Fibroblast of lung (primary cell): ENCODE measurements around the gene SENP1. TPM values are rescaled to one million over a fixed set of nuclear protein-coding genes. Genes with fewer than 3 reads are reported as not detected.
"Not testable (repeated sequence)": the region's sequence is repeated elsewhere in the genome, so short reads cannot be mapped to it uniquely, and the experiment has no call there.

Experiments used
- DNase-seq, 2 donors: peaks; one replicate each; pipeline versions ENCODE4 v3.0.0 to v3.0.0-alpha.2; 2010; ENCODE audit warnings: low read depth in 2 of 2
- H2AFZ ChIP-seq: 2 replicates; pipeline ENCODE4 v1.5.1; 2012; ENCODE audit warnings: low read length, control low read depth, inconsistent platforms
- H3K27ac ChIP-seq: 2 replicates; pipeline ENCODE4 v1.5.1; 2011; ENCODE audit warnings: low read length, control low read depth; ENCODE audit not compliant: insufficient read depth
- H3K27me3 ChIP-seq: 2 replicates; pipeline ENCODE4 v1.5.1; 2011; ENCODE audit warnings: mild to moderate bottlenecking, low read length; ENCODE audit not compliant: control insufficient read depth, insufficient read depth
- H3K36me3 ChIP-seq: 2 replicates; pipeline ENCODE4 v1.5.1; 2011; ENCODE audit warnings: low read length; ENCODE audit not compliant: control insufficient read depth, insufficient read depth
- H3K4me1 ChIP-seq: 2 replicates; pipeline ENCODE4 v1.5.1; 2011; ENCODE audit warnings: low read length; ENCODE audit not compliant: control insufficient read depth, insufficient read depth; ENCODE audit errors: extremely low read depth
- H3K4me2 ChIP-seq: 2 replicates; pipeline ENCODE4 v1.5.1; 2011; ENCODE audit warnings: low read length, control low read depth; ENCODE audit not compliant: insufficient read depth; ENCODE audit errors: extremely low read depth
- H3K4me3 ChIP-seq, 4 experiments: fragments of 200-600 bp in 1 of 4; sonication (generic) in 1 of 4; replicated peaks in 1 of 4; 2 replicates each; pipeline ENCODE4 v1.5.1; 2011 to 2016; ENCODE audit warnings: low read length in 4 of 4, low read depth in 3 of 4, mild to moderate bottlenecking in 3 of 4, control low read depth in 2 of 4, inconsistent platforms in 1 of 4, mixed read lengths in 1 of 4; ENCODE audit not compliant: insufficient read depth in 1 of 4; ENCODE audit errors: control extremely low read depth in 1 of 4
- H3K79me2 ChIP-seq: 2 replicates; pipeline ENCODE4 v1.5.1; 2012; ENCODE audit warnings: mild to moderate bottlenecking, low read length, inconsistent platforms; ENCODE audit not compliant: control insufficient read depth, insufficient read depth
- H3K9ac ChIP-seq: 2 replicates; pipeline ENCODE4 v1.5.1; 2011; ENCODE audit warnings: mild to moderate bottlenecking, low read length, control low read depth; ENCODE audit not compliant: insufficient read depth
- H3K9me3 ChIP-seq: 2 replicates; pipeline ENCODE4 v1.5.1; 2012; ENCODE audit warnings: low read depth, low read length; ENCODE audit not compliant: control insufficient read depth, insufficient read depth
- H4K20me1 ChIP-seq: 2 replicates; pipeline ENCODE4 v1.5.1; 2011; ENCODE audit warnings: low read length; ENCODE audit not compliant: control insufficient read depth, insufficient read depth; ENCODE audit errors: extremely low read depth
- EZH2 ChIP-seq: IDR thresholded peaks from 2 replicates; pipeline ENCODE4 v1.5.1; 2012; ENCODE audit warnings: low read length, control low read depth, mild to moderate bottlenecking; ENCODE audit errors: missing control alignments
- polyA plus RNA-seq, 2 donors: library from polyadenylated mRNA; depleted of rRNA in 1 of 2; stranded (reverse) in 1 of 2; unstranded in 1 of 2; fragments of >200 nt; gene quantifications; 2 replicates each; pipeline ENCODE4 v1.2.1, GENCODE V29; 2011 to 2012; ENCODE audit warnings: missing spikeins in 1 of 2
- total RNA-seq: library from RNA; depleted of rRNA; stranded (reverse); fragments of >200 nt; gene quantifications from 2 replicates; pipeline ENCODE4 v1.2.1, GENCODE V29; 2014
- TF ChIP-seq, protein P1 (sequence below), 2 donors: IDR thresholded peaks in 1 of 2; conservative IDR thresholded peaks in 1 of 2; 1 replicate in 1 of 2; 2 replicates in 1 of 2; pipeline ENCODE4 v1.5.1; 2011 to 2012; ENCODE audit warnings: low read length in 2 of 2, control low read depth in 1 of 2, inconsistent platforms in 1 of 2, low read depth in 1 of 2, mild to moderate bottlenecking in 1 of 2

Gene SENP1
- total and polyA plus RNA-seq, 2 donors (not counting 1 experiment from before 2014, with no cell fraction given), result 14.7 to 17.9 TPM

DNA sequence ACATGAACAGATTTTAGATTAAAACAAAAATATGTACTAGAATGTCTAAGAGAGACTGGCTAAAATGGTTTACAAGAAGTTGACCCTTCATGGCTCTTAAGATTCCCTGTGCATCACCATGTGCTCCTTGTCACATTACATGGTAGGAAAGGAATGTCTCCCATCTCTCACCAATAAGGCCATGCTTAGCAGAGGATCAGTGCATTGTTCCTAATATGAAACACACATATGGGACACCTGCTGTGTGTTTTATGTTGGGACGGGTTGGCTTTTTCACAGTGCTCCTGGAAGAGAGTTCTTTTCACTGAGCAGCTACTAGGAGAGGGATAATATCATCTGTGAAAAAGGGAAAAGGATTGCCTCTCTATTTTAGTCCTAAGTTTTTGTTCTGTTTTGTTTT lies 22.9 kb upstream of the SENP1 start:
- H3K79me2 ChIP-seq, result no peaks in the 10 kb centered on the region
- DNase-seq, result no peak
- H3K9me3 ChIP-seq, result no peaks in the 10 kb centered on the region
- no peaks in the 10 kb centered on the region for H3K4me1 ChIP-seq
- no peak overlapping the region for H3K4me2 ChIP-seq
- no peak overlapping the region for H2AFZ ChIP-seq
- no peaks in the 10 kb centered on the region for H4K20me1 ChIP-seq
- H3K27me3 ChIP-seq, result no peaks in the 10 kb centered on the region
- H3K4me3 ChIP-seq, result no peak overlapping the region
- no peak overlapping the region for H3K27ac ChIP-seq
- no peak for TF ChIP-seq EZH2
- TF ChIP-seq, protein P1, sequence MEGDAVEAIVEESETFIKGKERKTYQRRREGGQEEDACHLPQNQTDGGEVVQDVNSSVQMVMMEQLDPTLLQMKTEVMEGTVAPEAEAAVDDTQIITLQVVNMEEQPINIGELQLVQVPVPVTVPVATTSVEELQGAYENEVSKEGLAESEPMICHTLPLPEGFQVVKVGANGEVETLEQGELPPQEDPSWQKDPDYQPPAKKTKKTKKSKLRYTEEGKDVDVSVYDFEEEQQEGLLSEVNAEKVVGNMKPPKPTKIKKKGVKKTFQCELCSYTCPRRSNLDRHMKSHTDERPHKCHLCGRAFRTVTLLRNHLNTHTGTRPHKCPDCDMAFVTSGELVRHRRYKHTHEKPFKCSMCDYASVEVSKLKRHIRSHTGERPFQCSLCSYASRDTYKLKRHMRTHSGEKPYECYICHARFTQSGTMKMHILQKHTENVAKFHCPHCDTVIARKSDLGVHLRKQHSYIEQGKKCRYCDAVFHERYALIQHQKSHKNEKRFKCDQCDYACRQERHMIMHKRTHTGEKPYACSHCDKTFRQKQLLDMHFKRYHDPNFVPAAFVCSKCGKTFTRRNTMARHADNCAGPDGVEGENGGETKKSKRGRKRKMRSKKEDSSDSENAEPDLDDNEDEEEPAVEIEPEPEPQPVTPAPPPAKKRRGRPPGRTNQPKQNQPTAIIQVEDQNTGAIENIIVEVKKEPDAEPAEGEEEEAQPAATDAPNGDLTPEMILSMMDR (conservative IDR thresholded peaks at IDR 0.05 in 1 of 2, IDR thresholded peaks at IDR 0.05 in 1 of 2; ENCODE audit: low read depth in 1 of 2, low read length in 2 of 2), result no peak
- peaks cover 10% of the 10 kb centered on the region for H3K36me3 ChIP-seq
- no peak overlapping the region for H3K9ac ChIP-seq

DNA sequence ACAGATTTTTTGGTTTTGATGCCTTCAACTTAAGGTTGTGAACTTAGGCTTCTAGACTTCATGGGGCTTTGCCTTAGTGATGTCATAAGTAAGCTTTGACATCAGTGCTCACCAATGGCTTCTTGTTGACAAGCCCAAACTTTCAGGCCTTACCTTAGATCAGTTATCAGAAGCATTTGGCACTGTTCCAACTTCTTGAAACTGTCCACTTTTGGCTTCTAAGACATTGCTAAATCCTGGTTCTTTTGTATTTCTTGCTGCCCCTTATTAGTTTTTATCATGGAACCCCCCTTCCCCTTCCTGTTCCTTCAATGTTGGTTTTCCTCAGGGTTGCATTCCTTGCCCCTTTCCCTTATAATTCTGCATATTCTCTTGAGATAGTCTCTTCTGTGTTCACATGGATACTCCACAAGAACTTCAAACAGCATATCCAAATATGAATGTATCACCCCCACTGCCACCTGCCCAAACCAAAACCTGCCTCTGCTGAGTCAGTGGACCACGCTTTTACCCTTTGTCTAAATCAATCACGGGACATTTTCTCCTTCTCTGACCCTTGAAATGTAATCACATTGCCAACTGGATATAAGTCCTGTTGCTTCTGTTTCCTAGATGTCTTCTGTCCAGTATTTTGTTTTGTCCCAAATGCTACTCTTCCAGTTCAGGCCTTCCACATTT lies 21.2 kb upstream of the SENP1 start:
- DNase-seq, result no peak
- H3K4me2 ChIP-seq, result no peak overlapping the region
- H3K4me3 ChIP-seq, result no peak overlapping the region
- no peak overlapping the region for H3K9ac ChIP-seq
- no peaks in the 10 kb centered on the region for H4K20me1 ChIP-seq
- H3K27ac ChIP-seq, result no peak overlapping the region
- no peaks in the 10 kb centered on the region for H3K79me2 ChIP-seq
- TF ChIP-seq, protein P1 (conservative IDR thresholded peaks at IDR 0.05 in 1 of 2, IDR thresholded peaks at IDR 0.05 in 1 of 2; ENCODE audit: low read depth in 1 of 2, low read length in 2 of 2), result no peak
- no peak for TF ChIP-seq EZH2
- no peaks in the 10 kb centered on the region for H3K9me3 ChIP-seq
- no peaks in the 10 kb centered on the region for H3K27me3 ChIP-seq
- no peak overlapping the region for H2AFZ ChIP-seq
- peaks cover 5% of the 10 kb centered on the region for H3K36me3 ChIP-seq
- H3K4me1 ChIP-seq, result no peaks in the 10 kb centered on the region

DNA sequence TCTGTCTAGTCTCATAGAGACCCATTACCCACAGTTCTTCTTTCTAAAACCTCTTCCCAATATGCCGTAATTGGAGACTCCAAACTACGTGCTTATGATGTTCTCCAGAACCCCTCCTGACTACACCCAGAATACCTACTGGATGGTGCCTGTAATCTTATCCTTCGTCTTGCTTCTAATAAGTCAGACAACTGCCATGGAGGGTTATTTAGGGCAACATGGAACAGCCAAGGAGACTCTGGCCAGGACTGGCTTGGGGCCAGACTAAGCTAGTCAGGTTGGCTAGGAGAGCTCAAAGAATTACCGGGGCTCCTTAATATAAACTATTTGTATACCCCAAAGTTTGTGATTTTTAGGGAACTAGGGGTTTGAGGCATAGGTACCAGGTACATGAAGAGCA lies 20.1 kb upstream of the SENP1 start:
- no peak overlapping the region for H3K4me3 ChIP-seq
- no peak overlapping the region for H2AFZ ChIP-seq
- TF ChIP-seq, protein P1 (conservative IDR thresholded peaks at IDR 0.05 in 1 of 2, IDR thresholded peaks at IDR 0.05 in 1 of 2; ENCODE audit: low read depth in 1 of 2, low read length in 2 of 2), result no peak
- no peak for TF ChIP-seq EZH2
- no peak overlapping the region for H3K9ac ChIP-seq
- no peaks in the 10 kb centered on the region for H4K20me1 ChIP-seq
- no peaks in the 10 kb centered on the region for H3K27me3 ChIP-seq
- no peak overlapping the region for H3K4me2 ChIP-seq
- H3K4me1 ChIP-seq, result no peaks in the 10 kb centered on the region
- H3K36me3 ChIP-seq, result peaks cover 5% of the 10 kb centered on the region
- no peak overlapping the region for H3K27ac ChIP-seq
- peaks cover 7% of the 10 kb centered on the region for H3K79me2 ChIP-seq
- H3K9me3 ChIP-seq, result no peaks in the 10 kb centered on the region
- no peak for DNase-seq

DNA sequence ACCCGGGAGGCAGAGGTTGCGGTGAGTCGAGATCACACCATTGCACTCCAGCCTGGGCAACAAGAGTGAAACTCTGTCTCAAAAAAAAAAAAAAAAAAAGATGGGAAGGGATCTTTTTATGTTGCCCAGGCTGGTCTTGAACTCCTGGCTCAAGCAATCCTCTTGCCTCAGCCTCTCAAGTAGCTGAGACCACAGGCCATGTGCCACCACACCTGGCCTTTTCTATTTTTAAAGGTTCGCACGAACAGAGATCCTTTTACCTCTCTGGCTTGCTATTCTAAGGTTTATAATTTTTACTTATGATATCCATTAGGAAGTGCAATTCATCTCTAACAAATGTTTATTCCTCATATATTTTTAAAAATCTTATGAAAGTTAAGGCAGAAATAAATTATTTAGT lies 19.7 kb upstream of the SENP1 start:
- not testable (repeated sequence) for H2AFZ ChIP-seq, DNase-seq, H4K20me1 ChIP-seq, H3K27me3 ChIP-seq, H3K4me3 ChIP-seq, H3K4me2 ChIP-seq, H3K9ac ChIP-seq, H3K36me3 ChIP-seq, H3K9me3 ChIP-seq, H3K4me1 ChIP-seq, H3K27ac ChIP-seq
- peaks cover 10% of the 10 kb centered on the region for H3K79me2 ChIP-seq
